ENCODE results near the gene ATF7.

- TF ChIP-seq, protein P1, sequence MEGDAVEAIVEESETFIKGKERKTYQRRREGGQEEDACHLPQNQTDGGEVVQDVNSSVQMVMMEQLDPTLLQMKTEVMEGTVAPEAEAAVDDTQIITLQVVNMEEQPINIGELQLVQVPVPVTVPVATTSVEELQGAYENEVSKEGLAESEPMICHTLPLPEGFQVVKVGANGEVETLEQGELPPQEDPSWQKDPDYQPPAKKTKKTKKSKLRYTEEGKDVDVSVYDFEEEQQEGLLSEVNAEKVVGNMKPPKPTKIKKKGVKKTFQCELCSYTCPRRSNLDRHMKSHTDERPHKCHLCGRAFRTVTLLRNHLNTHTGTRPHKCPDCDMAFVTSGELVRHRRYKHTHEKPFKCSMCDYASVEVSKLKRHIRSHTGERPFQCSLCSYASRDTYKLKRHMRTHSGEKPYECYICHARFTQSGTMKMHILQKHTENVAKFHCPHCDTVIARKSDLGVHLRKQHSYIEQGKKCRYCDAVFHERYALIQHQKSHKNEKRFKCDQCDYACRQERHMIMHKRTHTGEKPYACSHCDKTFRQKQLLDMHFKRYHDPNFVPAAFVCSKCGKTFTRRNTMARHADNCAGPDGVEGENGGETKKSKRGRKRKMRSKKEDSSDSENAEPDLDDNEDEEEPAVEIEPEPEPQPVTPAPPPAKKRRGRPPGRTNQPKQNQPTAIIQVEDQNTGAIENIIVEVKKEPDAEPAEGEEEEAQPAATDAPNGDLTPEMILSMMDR (IDR thresholded peaks at IDR 0.05), result no peak
- no peak for TF ChIP-seq POLR2A (IDR thresholded peaks at IDR 0.05)
- no peak for TF ChIP-seq POLR2AphosphoS5 (IDR thresholded peaks at IDR 0.05)
Observed at GRCh38 chr12:53579545-53579955, 46.6 kb downstream of the ATF7 start.
